Lower leg skin (tissue), 3 donors: Measurements from ENCODE around the gene PLBD2.

Experiments
- CTCF ChIP-seq, 3 donors: fragments of 450-650 bp; IDR thresholded peaks; one replicate each; pipeline ENCODE4 v1.5.1; 2016; ENCODE audit warnings: antibody characterized with exemption in 3 of 3, mild to moderate bottlenecking in 3 of 3, moderate library complexity in 2 of 3
- POLR2A ChIP-seq, 2 donors: fragments of 450-650 bp; IDR thresholded peaks; one replicate each; pipeline ENCODE4 v1.6.1; 2016 to 2017; ENCODE audit warnings: antibody characterized with exemption in 2 of 2, mild to moderate bottlenecking in 1 of 2, moderate library complexity in 1 of 2

DNA sequence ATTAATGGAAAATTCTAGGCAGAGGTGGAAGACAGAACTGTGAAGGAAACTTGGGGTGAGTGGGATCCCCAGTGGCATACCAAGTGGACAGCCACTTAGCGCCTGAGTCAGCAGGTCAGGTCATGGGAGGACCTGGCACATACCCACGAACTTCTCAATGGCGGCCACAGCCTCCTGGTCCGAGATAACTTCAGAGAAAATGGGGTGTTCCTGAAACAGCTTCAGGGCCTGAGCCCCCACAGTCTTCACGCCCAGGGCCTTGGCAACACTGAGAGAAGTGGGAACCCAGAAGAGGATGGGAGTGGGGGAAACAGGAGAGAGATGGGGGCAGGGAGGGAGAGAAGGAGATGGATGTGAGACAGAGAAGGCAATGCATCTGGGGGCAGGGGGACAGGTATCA, 35.4 kb downstream of the PLBD2 start:
- TF ChIP-seq CTCF (IDR thresholded peaks at IDR 0.05): no peak
- no peak for TF ChIP-seq POLR2A (IDR thresholded peaks at IDR 0.05)
